Hematopoietic multipotent progenitor cell treated with erythropoietin and hydrocortisone succinate and interleukin-3 and kit ligand, for 15 days (in vitro differentiated cells): ENCODE results near the gene ZMIZ1.

Experiments used
- DNase-seq: peaks from one replicate; pipeline ENCODE4 v3.0.0-alpha.2; 2015; ENCODE audit warnings: low spot score

Gene ZMIZ1

GRCh38 chr10:79139124-79139835 is 70.5 kb downstream of the ZMIZ1 start:
- no peak for DNase-seq

GRCh38 chr10:79140085-79140793 is 71.5 kb downstream of the ZMIZ1 start:
- DNase-seq, result no peak

GRCh38 chr10:79140855-79141254 is 72.1 kb downstream of the ZMIZ1 start:
- no peak for DNase-seq

- DNase-seq, result no peak
These were observed 73.3 kb downstream of the ZMIZ1 start for GRCh38 chr10:79142064-79142491.

GRCh38 chr10:79142522-79143309 is 74.0 kb downstream of the ZMIZ1 start:
- no peak for DNase-seq

GRCh38 chr10:79143879-79144278 is 75.1 kb downstream of the ZMIZ1 start:
- no peak for DNase-seq

GRCh38 chr10:79144351-79145173 is 75.8 kb downstream of the ZMIZ1 start:
- DNase-seq, result no peak

GRCh38 chr10:79145174-79145483 is 76.4 kb downstream of the ZMIZ1 start:
- DNase-seq, result no peak

- DNase-seq, result no peak
These were observed 77.0 kb downstream of the ZMIZ1 start for GRCh38 chr10:79145517-79146470.

GRCh38 chr10:79146611-79147130 is 77.9 kb downstream of the ZMIZ1 start:
- no peak for DNase-seq

- DNase-seq, result no peak
These were observed 78.5 kb downstream of the ZMIZ1 start for GRCh38 chr10:79147306-79147705.

- no peak for DNase-seq
These were observed 79.2 kb downstream of the ZMIZ1 start for GRCh38 chr10:79147796-79148451.

GRCh38 chr10:79148452-79149344 is 79.9 kb downstream of the ZMIZ1 start:
- peak; percentile 58 for DNase-seq

GRCh38 chr10:79149345-79149661 is 80.5 kb downstream of the ZMIZ1 start:
- DNase-seq, result no peak

- peak; percentile 21 for DNase-seq
These were observed 81.1 kb downstream of the ZMIZ1 start for GRCh38 chr10:79149662-79150443.

GRCh38 chr10:79150444-79150754 is 81.6 kb downstream of the ZMIZ1 start:
- no peak for DNase-seq

GRCh38 chr10:79152423-79152817 is 83.7 kb downstream of the ZMIZ1 start:
- no peak for DNase-seq

- DNase-seq, result no peak
These were observed 85.0 kb downstream of the ZMIZ1 start for GRCh38 chr10:79153745-79154144.
